HCT116 (cell line): ENCODE data around the gene STARD5. TPM values are rescaled to one million over a fixed set of nuclear protein-coding genes. Genes with fewer than 3 reads are reported as not detected.

ENCODE experiments used
- ATAC-seq: fragments of 200-7000 bp; cut with Tn5 transposase; 2 replicates; pipeline ENCODE4 v1.9.1; 2020; ENCODE audit warnings: mild to moderate bottlenecking, moderate library complexity
- BruUV-seq: library from RNA; stranded (reverse); fragments of 400-500 nt; replicated peaks from 2 replicates; lab custom pipeline; 2021; lab: Mats Ljungman, UMichigan
- CTCF ChIA-PET: fragments of 300-600 bp; sonication (Branson Sonifier 250); formaldehyde crosslinking; loops from one replicate; lab custom pipeline; 2021; ENCODE audit warnings: antibody characterized with exemption; lab: Charles Lee
- POLR2A ChIA-PET: fragments of 300-600, 350-600 bp; sonication (Branson Sonifier 250); formaldehyde crosslinking; loops from one replicate; lab custom pipeline; 2021; ENCODE audit warnings: antibody characterized with exemption; lab: Charles Lee
- RAD21 ChIA-PET, 2 experiments: fragments of 300-600 bp; sonication (Branson Sonifier 250); formaldehyde crosslinking; loops; one replicate each; lab custom pipeline; 2023; ENCODE audit warnings: low total read pairs in 2 of 2; ENCODE audit not compliant: uncharacterized antibody in 2 of 2, unreplicated experiment in 2 of 2, low non-redundant PET in 1 of 2; lab: Charles Lee
- DNase-seq: peaks from one replicate; pipeline ENCODE4 v3.0.0-alpha.2; 2010; ENCODE audit warnings: low read depth, low spot score
- H2AFZ ChIP-seq: fragments of 200-600 bp; shearing (Covaris generic), sonication (generic); 2 replicates; pipeline ENCODE4 v1.6.1; 2017; ENCODE audit warnings: low read depth, mixed run types, mixed read lengths, antibody characterized with exemption, low read length; ENCODE audit not compliant: poor library complexity, severe bottlenecking
- H3K27ac ChIP-seq: 2 replicates; pipeline ENCODE4 v1.5.1; 2012; ENCODE audit warnings: low read depth, low read length
- H3K27me3 ChIP-seq: fragments of 200-600 bp; sonication (generic); 2 replicates; pipeline ENCODE4 v1.6.1; 2016; ENCODE audit warnings: mixed run types, low read length, mixed read lengths; ENCODE audit not compliant: insufficient read depth
- H3K36me3 ChIP-seq, 2 experiments: fragments of 200-500 bp in 1 of 2; fragments of 200-600 bp in 1 of 2; sonication (Bioruptor generic) in 1 of 2; sonication (generic) in 1 of 2; 2 replicates each; pipeline versions ENCODE4 v1.5.1 to v1.6.1; 2014 to 2016; ENCODE audit warnings: low read length in 2 of 2, inconsistent platforms in 1 of 2, mixed read lengths in 1 of 2, mixed run types in 1 of 2; ENCODE audit not compliant: insufficient read depth in 2 of 2, control insufficient read depth in 1 of 2
- H3K4me1 ChIP-seq, 2 experiments: fragments of 200-600 bp in 1 of 2; sonication (generic) in 1 of 2; 2 replicates each; pipeline versions ENCODE4 v1.5.1 to v1.6.1; 2012 to 2017; ENCODE audit warnings: low read length in 2 of 2, inconsistent platforms in 1 of 2, mild to moderate bottlenecking in 1 of 2, mixed read lengths in 1 of 2, mixed run types in 1 of 2, moderate library complexity in 1 of 2; ENCODE audit not compliant: insufficient read depth in 2 of 2, control insufficient read depth in 1 of 2
- H3K4me2 ChIP-seq: fragments of 200-600 bp; sonication (generic); 2 replicates; pipeline ENCODE4 v1.6.1; 2017; ENCODE audit warnings: mixed run types, low read length, mixed read lengths
- H3K4me3 ChIP-seq, 2 experiments: fragments of 200-600 bp in 1 of 2; sonication (generic) in 1 of 2; replicated peaks in 1 of 2; 2 replicates each; pipeline ENCODE4 v1.5.1; 2011 to 2016; ENCODE audit warnings: low read length in 2 of 2, control low read depth in 1 of 2, low read depth in 1 of 2, mild to moderate bottlenecking in 1 of 2, mixed read lengths in 1 of 2, mixed run types in 1 of 2
- H3K79me2 ChIP-seq: fragments of 200-600 bp; sonication (generic); 2 replicates; pipeline ENCODE4 v1.6.1; 2017; ENCODE audit warnings: mild to moderate bottlenecking, mixed run types, low read length, moderate library complexity, mixed read lengths; ENCODE audit not compliant: insufficient read depth
- H3K9ac ChIP-seq: fragments of 200-600 bp; sonication (generic); 2 replicates; pipeline ENCODE4 v1.6.1; 2016; ENCODE audit warnings: low read length, mixed read lengths
- H3K9me2 ChIP-seq: fragments of 200-600 bp; sonication (generic), shearing (Covaris generic); 2 replicates; pipeline ENCODE4 v1.6.1; 2017; ENCODE audit warnings: mixed run types, mild to moderate bottlenecking, moderate library complexity; ENCODE audit not compliant: insufficient read depth
- H3K9me3 ChIP-seq, 2 experiments: fragments of 200-500 bp in 1 of 2; fragments of 200-600 bp in 1 of 2; sonication (Bioruptor generic) in 1 of 2; sonication (generic) in 1 of 2; 2 replicates each; pipeline ENCODE4 v1.6.1; 2014 to 2017; ENCODE audit warnings: low read length in 2 of 2, mixed read lengths in 2 of 2, inconsistent platforms in 1 of 2, low read depth in 1 of 2, mild to moderate bottlenecking in 1 of 2, mixed run types in 1 of 2, moderate library complexity in 1 of 2; ENCODE audit not compliant: control insufficient read depth in 1 of 2, insufficient read depth in 1 of 2
- H4K20me1 ChIP-seq: fragments of 200-600 bp; sonication (generic), shearing (Covaris generic); 2 replicates; pipeline ENCODE4 v1.6.1; 2017; ENCODE audit warnings: mixed run types, mild to moderate bottlenecking, moderate library complexity; ENCODE audit not compliant: insufficient read depth
- FOSL1 ChIP-seq: IDR thresholded peaks from 2 replicates; pipeline ENCODE4 v1.6.1; 2012; ENCODE audit warnings: low read depth
- JUND ChIP-seq: IDR thresholded peaks from 2 replicates; pipeline ENCODE4 v1.6.1; 2012
- POLR2A ChIP-seq: IDR thresholded peaks from 2 replicates; pipeline ENCODE4 v1.7.0; 2011; ENCODE audit warnings: borderline replicate concordance; ENCODE audit not compliant: insufficient read depth, insufficient read length; ENCODE audit errors: extremely low read depth
- SP1 ChIP-seq: IDR thresholded peaks from 2 replicates; pipeline ENCODE4 v1.6.1; 2012; ENCODE audit warnings: low read depth
- TCF7L2 ChIP-seq: IDR thresholded peaks from 2 replicates; pipeline ENCODE4 v1.7.0; 2011; ENCODE audit warnings: borderline replicate concordance, inconsistent platforms; ENCODE audit not compliant: insufficient read depth, insufficient read length; ENCODE audit errors: extremely low read depth
- YY1 ChIP-seq: IDR thresholded peaks from 2 replicates; pipeline ENCODE4 v1.6.1; 2011; ENCODE audit warnings: low read length, low read depth, moderate library complexity, mild to moderate bottlenecking; ENCODE audit not compliant: insufficient replicate concordance; ENCODE audit errors: extremely low read depth
- intact Hi-C: fragments of 100-400 bp; cut with micrococcal nuclease; formaldehyde crosslinking; loops from 2 replicates; pipeline ENCODE4 v1.10.0; 2022
- total RNA-seq: library from RNA; stranded (reverse); gene quantifications from one replicate; pipeline ENCODE4 v1.2.1, GENCODE V29; 2021; ENCODE audit not compliant: unreplicated experiment
- TF ChIP-seq, protein P1 (sequence below), 3 experiments: fragments of 200-600 bp in 1 of 3; sonication (generic) in 1 of 3; IDR thresholded peaks in 2 of 3; conservative IDR thresholded peaks in 1 of 3; 2 replicates each; pipeline ENCODE4 v1.5.1; 2012 to 2017; ENCODE audit warnings: low read depth in 2 of 3, low read length in 2 of 3, antibody characterized with exemption in 1 of 3, borderline replicate concordance in 1 of 3, control low read depth in 1 of 3, mild to moderate bottlenecking in 1 of 3, mixed read lengths in 1 of 3, mixed run types in 1 of 3, moderate library complexity in 1 of 3; ENCODE audit not compliant: insufficient read depth in 1 of 3
- TF ChIP-seq, protein P2 (sequence below): IDR thresholded peaks from 2 replicates; pipeline ENCODE4 v1.6.1; 2012
- TF ChIP-seq, protein P3 (sequence below): IDR thresholded peaks from 2 replicates; pipeline ENCODE4 v1.6.1; 2012; ENCODE audit warnings: low read depth

Gene STARD5
- total RNA-seq, 1 experiment from 2014 or later: 4.0 TPM

DNA sequence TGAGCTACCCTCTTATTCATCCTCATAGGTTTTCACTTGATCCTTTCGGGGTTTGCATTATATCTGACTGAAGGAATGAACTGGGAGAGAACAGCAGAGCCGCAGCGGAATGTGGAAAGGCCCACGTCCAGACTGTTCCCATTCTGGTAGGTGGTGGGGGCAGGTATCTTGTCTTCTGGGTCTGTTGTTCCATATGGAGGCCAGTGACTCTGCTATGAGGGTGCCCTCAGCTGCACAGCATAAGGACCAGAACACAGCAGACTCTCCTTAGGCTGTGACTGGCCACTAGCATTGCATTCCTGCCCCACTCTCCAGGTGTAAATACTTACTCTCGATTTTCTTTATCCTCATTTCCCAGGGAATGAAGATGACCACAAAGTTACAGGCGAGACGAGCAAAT is 38.0 kb upstream of the STARD5 start:
- H2AFZ ChIP-seq: no peak overlapping the region
- H3K4me3 ChIP-seq: no peak overlapping the region
- H3K27me3 ChIP-seq: no peaks in the 10 kb centered on the region
- no peaks in the 10 kb centered on the region for H3K9me2 ChIP-seq
- ATAC-seq (no peak), DNase-seq (no peak)
- intact Hi-C loops: no loop called here
- no peak overlapping the region for H3K9ac ChIP-seq
- ChIA-PET POLR2A (no interaction called here), CTCF (no interaction called here), RAD21 (no interaction called here)
- H3K4me1 ChIP-seq: no peaks in the 10 kb centered on the region
- H3K4me2 ChIP-seq: no peak overlapping the region
- no peak overlapping the region for H3K27ac ChIP-seq
- H4K20me1 ChIP-seq: no peaks in the 10 kb centered on the region
- H3K9me3 ChIP-seq: no peaks in the 10 kb centered on the region
- no TSS peak for BruUV-seq
- H3K36me3 ChIP-seq: no peaks in the 10 kb centered on the region
- H3K79me2 ChIP-seq: no peaks in the 10 kb centered on the region
- TF ChIP-seq JUND (no peak), SP1 (no peak)
- TF ChIP-seq, protein P1, sequence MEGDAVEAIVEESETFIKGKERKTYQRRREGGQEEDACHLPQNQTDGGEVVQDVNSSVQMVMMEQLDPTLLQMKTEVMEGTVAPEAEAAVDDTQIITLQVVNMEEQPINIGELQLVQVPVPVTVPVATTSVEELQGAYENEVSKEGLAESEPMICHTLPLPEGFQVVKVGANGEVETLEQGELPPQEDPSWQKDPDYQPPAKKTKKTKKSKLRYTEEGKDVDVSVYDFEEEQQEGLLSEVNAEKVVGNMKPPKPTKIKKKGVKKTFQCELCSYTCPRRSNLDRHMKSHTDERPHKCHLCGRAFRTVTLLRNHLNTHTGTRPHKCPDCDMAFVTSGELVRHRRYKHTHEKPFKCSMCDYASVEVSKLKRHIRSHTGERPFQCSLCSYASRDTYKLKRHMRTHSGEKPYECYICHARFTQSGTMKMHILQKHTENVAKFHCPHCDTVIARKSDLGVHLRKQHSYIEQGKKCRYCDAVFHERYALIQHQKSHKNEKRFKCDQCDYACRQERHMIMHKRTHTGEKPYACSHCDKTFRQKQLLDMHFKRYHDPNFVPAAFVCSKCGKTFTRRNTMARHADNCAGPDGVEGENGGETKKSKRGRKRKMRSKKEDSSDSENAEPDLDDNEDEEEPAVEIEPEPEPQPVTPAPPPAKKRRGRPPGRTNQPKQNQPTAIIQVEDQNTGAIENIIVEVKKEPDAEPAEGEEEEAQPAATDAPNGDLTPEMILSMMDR (IDR thresholded peaks at IDR 0.05 in 2 of 3, conservative IDR thresholded peaks at IDR 0.05 in 1 of 3; ENCODE audit: borderline replicate concordance in 1 of 3, insufficient read depth in 1 of 3, low read depth in 2 of 3, low read length in 2 of 3): no peak

DNA sequence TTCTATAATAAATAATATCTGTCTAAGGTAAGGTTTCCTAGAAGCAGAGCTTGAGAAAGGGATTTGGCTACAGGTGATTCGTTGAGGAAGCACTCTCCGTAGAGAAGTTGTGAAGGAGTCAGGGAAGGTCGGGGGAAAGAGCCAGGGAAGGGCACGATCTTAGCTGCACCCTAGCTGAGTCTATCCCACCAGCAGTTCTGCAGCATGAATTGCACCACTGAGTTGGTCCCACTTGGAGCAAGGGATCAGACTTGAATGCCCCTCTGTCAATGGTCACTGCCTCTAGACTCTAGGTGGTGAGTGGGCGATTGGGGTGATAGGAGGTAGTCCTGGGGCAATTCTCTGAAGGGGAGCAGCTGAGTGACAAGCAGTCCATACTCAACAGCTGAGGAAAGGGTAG is 36.5 kb upstream of the STARD5 start:
- no peaks in the 10 kb centered on the region for H3K36me3 ChIP-seq
- H4K20me1 ChIP-seq: no peaks in the 10 kb centered on the region
- no peaks in the 10 kb centered on the region for H3K27me3 ChIP-seq
- no peak overlapping the region for H2AFZ ChIP-seq
- ChIA-PET POLR2A (no interaction called here), RAD21 (no interaction called here), CTCF (interaction anchor here (0.9 kb wide), 1 partner anchor 24 kb away, joined by 3 read pairs; no protein-coding TSS in a partner anchor)
- intact Hi-C loops: no loop called here
- H3K4me3 ChIP-seq: no peak overlapping the region
- no peak overlapping the region for H3K4me2 ChIP-seq
- ATAC-seq (no peak), DNase-seq (no peak)
- no peaks in the 10 kb centered on the region for H3K9me2 ChIP-seq
- H3K9me3 ChIP-seq: no peaks in the 10 kb centered on the region
- H3K4me1 ChIP-seq: no peaks in the 10 kb centered on the region
- no TSS peak for BruUV-seq
- no peak overlapping the region for H3K27ac ChIP-seq
- no peak overlapping the region for H3K9ac ChIP-seq
- no peaks in the 10 kb centered on the region for H3K79me2 ChIP-seq
- TF ChIP-seq TCF7L2 (no peak), FOSL1 (no peak), POLR2A (no peak), YY1 (no peak)
- TF ChIP-seq, protein P1 (IDR thresholded peaks at IDR 0.05 in 2 of 3, conservative IDR thresholded peaks at IDR 0.05 in 1 of 3; ENCODE audit: borderline replicate concordance in 1 of 3, insufficient read depth in 1 of 3, low read depth in 2 of 3, low read length in 2 of 3): no peak
- TF ChIP-seq, protein P2, sequence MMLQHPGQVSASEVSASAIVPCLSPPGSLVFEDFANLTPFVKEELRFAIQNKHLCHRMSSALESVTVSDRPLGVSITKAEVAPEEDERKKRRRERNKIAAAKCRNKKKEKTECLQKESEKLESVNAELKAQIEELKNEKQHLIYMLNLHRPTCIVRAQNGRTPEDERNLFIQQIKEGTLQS: no peak
- TF ChIP-seq, protein P3, sequence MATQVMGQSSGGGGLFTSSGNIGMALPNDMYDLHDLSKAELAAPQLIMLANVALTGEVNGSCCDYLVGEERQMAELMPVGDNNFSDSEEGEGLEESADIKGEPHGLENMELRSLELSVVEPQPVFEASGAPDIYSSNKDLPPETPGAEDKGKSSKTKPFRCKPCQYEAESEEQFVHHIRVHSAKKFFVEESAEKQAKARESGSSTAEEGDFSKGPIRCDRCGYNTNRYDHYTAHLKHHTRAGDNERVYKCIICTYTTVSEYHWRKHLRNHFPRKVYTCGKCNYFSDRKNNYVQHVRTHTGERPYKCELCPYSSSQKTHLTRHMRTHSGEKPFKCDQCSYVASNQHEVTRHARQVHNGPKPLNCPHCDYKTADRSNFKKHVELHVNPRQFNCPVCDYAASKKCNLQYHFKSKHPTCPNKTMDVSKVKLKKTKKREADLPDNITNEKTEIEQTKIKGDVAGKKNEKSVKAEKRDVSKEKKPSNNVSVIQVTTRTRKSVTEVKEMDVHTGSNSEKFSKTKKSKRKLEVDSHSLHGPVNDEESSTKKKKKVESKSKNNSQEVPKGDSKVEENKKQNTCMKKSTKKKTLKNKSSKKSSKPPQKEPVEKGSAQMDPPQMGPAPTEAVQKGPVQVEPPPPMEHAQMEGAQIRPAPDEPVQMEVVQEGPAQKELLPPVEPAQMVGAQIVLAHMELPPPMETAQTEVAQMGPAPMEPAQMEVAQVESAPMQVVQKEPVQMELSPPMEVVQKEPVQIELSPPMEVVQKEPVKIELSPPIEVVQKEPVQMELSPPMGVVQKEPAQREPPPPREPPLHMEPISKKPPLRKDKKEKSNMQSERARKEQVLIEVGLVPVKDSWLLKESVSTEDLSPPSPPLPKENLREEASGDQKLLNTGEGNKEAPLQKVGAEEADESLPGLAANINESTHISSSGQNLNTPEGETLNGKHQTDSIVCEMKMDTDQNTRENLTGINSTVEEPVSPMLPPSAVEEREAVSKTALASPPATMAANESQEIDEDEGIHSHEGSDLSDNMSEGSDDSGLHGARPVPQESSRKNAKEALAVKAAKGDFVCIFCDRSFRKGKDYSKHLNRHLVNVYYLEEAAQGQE: no peak
